ENCODE measurements around the gene ASZ1.
A peak's percentile ranks its signal among the peaks of the same experiment; 100 is the strongest.

ASZ1 gene

DNA sequence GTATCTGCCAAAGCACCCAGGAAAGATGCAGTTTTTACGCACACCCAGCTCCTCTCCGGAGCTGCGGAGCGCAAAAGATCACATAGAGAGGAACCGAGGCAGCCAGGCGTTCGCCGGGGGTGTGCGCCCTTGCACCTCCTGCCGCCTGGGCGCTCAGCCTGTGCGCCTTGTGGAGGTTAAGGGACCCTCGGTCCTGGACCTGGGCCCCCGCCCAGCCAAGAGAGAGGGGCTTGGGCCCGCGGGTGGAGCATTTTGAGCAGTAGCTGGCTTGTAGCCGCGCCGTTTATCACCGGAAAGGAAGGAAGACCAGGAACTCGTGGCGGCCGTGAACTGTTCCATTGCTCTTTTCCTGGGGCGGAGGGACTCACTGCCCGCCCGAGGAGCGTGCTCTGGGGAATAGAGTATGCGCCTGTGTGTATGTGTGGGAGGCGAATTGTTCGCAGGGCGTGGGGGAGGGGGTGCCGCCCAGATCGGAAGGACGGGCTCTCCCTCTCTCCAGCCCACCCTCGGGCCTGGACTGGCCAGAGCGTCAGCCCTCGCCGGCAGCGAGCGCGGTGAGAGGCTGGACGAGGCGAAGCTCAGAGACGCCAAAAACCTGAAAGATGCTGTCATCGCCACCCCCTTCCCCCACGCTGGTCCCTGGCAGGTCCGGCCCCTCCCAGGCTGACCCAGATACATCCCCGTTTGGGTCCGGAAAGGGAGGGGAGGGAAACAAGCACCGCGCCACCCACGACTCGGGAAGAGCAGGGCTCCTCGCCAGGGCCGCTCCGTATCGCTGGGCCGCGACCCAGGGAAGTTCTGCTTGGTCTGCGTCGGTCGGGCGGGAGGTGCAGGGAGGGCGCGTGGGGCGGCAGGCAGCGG, 103.2 kb downstream of the ASZ1 start:
- peak; percentile 69 for ATAC-seq
- TF ChIP-seq, protein P1, sequence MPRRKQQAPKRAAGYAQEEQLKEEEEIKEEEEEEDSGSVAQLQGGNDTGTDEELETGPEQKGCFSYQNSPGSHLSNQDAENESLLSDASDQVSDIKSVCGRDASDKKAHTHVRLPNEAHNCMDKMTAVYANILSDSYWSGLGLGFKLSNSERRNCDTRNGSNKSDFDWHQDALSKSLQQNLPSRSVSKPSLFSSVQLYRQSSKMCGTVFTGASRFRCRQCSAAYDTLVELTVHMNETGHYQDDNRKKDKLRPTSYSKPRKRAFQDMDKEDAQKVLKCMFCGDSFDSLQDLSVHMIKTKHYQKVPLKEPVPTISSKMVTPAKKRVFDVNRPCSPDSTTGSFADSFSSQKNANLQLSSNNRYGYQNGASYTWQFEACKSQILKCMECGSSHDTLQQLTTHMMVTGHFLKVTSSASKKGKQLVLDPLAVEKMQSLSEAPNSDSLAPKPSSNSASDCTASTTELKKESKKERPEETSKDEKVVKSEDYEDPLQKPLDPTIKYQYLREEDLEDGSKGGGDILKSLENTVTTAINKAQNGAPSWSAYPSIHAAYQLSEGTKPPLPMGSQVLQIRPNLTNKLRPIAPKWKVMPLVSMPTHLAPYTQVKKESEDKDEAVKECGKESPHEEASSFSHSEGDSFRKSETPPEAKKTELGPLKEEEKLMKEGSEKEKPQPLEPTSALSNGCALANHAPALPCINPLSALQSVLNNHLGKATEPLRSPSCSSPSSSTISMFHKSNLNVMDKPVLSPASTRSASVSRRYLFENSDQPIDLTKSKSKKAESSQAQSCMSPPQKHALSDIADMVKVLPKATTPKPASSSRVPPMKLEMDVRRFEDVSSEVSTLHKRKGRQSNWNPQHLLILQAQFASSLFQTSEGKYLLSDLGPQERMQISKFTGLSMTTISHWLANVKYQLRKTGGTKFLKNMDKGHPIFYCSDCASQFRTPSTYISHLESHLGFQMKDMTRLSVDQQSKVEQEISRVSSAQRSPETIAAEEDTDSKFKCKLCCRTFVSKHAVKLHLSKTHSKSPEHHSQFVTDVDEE (CRISPR knock-in tag; IDR thresholded peaks at IDR 0.05), result no peak
- TF ChIP-seq TOX (CRISPR knock-in tag; IDR thresholded peaks at IDR 0.05; ENCODE audit: borderline replicate concordance), result no peak
- no peak for TF ChIP-seq ZC3H10 (CRISPR knock-in tag; IDR thresholded peaks at IDR 0.05)
- TF ChIP-seq, protein P2, sequence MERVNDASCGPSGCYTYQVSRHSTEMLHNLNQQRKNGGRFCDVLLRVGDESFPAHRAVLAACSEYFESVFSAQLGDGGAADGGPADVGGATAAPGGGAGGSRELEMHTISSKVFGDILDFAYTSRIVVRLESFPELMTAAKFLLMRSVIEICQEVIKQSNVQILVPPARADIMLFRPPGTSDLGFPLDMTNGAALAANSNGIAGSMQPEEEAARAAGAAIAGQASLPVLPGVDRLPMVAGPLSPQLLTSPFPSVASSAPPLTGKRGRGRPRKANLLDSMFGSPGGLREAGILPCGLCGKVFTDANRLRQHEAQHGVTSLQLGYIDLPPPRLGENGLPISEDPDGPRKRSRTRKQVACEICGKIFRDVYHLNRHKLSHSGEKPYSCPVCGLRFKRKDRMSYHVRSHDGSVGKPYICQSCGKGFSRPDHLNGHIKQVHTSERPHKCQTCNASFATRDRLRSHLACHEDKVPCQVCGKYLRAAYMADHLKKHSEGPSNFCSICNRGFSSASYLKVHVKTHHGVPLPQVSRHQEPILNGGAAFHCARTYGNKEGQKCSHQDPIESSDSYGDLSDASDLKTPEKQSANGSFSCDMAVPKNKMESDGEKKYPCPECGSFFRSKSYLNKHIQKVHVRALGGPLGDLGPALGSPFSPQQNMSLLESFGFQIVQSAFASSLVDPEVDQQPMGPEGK (CRISPR knock-in tag; IDR thresholded peaks at IDR 0.05; ENCODE audit: borderline replicate concordance), result no peak
- TF ChIP-seq PPARA (CRISPR knock-in tag; IDR thresholded peaks at IDR 0.05; ENCODE audit: borderline replicate concordance), result no peak
- no peak for TF ChIP-seq ISL1 (CRISPR knock-in tag; IDR thresholded peaks at IDR 0.05)
- no peak for TF ChIP-seq OSR1 (CRISPR knock-in tag; IDR thresholded peaks at IDR 0.05)

DNA sequence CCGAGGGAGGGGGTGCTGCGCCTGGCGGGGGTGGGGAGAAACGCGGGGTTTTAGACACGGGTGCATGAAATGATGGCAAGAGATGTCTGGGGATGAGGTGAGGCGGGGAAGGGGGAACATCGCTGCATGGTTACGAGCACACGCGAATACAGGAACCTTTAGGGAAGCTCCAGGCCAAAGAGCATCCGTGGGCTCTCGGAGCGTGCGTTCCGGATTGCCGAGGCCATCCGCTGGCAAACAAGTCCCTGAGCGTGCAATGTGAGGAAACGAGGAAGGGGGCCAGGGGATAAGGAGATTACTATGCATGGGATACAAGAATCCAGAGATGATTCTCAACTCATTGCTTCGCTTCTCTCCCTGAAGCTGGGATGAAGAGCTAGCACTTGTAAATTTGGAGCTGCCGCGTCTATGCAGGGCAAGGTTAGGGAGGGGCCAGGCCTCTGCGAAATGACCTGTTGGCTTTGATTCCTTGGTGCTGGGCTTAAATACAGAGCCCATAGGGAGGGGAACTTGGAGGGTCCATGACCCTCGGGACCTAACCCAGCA, 103.9 kb downstream of the ASZ1 start:
- ATAC-seq, result peak; percentile 21

DNA sequence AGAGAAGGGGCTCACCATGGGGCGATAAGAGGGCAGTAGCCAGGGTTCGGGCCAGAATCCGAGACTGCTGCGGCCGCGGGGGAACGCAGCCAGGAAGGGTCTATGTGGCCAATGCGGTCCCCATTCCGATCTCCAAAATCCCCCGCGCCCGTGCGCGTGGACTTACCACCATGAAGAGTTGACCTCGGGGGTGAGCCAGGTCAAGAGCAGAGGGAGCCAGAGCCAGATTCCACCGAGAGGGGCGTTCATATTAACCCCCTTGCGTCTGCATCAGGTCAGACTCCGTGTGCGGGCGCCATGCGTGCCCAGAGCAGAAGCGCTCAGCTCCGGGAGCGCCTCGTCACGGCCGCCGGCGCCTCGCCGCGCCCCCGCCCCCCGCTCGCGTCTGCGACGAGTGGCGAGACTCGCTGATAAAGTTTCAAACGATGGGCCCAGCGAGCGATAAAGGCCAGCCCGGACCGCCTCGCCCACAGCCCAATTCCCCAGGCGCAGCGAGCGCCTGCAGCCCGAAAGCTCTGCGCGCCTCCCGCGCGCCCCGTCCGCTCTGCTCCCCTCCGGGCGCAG, 104.5 kb downstream of the ASZ1 start, which contains the start of gene WNT2:
WNT2 (minus strand) TSS at position 318 of the 564 bp plus-strand sequence; CDS start at position 249, 69 bp downstream.
- ATAC-seq, result peak; percentile 35
- TF ChIP-seq ZNF565 (CRISPR knock-in tag; conservative IDR thresholded peaks at IDR 0.05; ENCODE audit: low read depth) (no peak), ZNF8 (CRISPR knock-in tag; IDR thresholded peaks at IDR 0.05) (no peak), OSR1 (CRISPR knock-in tag; IDR thresholded peaks at IDR 0.05) (no peak), ARNTL (CRISPR knock-in tag; IDR thresholded peaks at IDR 0.05; ENCODE audit: borderline replicate concordance, low read depth) (no peak), SNAI2 (CRISPR knock-in tag; IDR thresholded peaks at IDR 0.05) (no peak), ZNF70 (CRISPR knock-in tag; IDR thresholded peaks at IDR 0.05) (no peak), TCF4 (CRISPR knock-in tag; IDR thresholded peaks at IDR 0.05; ENCODE audit: borderline replicate concordance) (no peak), GLIS3 (CRISPR knock-in tag; IDR thresholded peaks at IDR 0.05) (no peak), ZFP30 (CRISPR knock-in tag; IDR thresholded peaks at IDR 0.05) (no peak), ZFP3 (CRISPR knock-in tag; IDR thresholded peaks at IDR 0.05) (no peak), ISL1 (CRISPR knock-in tag; IDR thresholded peaks at IDR 0.05) (no peak)
- TF ChIP-seq, protein P3, sequence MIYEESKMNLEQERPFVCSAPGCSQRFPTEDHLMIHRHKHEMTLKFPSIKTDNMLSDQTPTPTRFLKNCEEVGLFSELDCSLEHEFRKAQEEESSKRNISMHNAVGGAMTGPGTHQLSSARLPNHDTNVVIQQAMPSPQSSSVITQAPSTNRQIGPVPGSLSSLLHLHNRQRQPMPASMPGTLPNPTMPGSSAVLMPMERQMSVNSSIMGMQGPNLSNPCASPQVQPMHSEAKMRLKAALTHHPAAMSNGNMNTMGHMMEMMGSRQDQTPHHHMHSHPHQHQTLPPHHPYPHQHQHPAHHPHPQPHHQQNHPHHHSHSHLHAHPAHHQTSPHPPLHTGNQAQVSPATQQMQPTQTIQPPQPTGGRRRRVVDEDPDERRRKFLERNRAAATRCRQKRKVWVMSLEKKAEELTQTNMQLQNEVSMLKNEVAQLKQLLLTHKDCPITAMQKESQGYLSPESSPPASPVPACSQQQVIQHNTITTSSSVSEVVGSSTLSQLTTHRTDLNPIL (CRISPR knock-in tag; IDR thresholded peaks at IDR 0.05; ENCODE audit: low read depth), result no peak
- TF ChIP-seq, protein P1 (CRISPR knock-in tag; IDR thresholded peaks at IDR 0.05), result no peak

More for the DNA sequence above, 103.9 kb downstream of the ASZ1 start:
- TF ChIP-seq SNAI2 (CRISPR knock-in tag; IDR thresholded peaks at IDR 0.05), result no peak
- TF ChIP-seq ZFP30 (CRISPR knock-in tag; IDR thresholded peaks at IDR 0.05), result no peak
- no peak for TF ChIP-seq ZNF70 (CRISPR knock-in tag; IDR thresholded peaks at IDR 0.05)
- no peak for TF ChIP-seq ARNTL (CRISPR knock-in tag; IDR thresholded peaks at IDR 0.05; ENCODE audit: borderline replicate concordance, low read depth)
- TF ChIP-seq GLIS3 (CRISPR knock-in tag; IDR thresholded peaks at IDR 0.05), result no peak
- TF ChIP-seq, protein P1 (CRISPR knock-in tag; IDR thresholded peaks at IDR 0.05), result no peak
- no peak for TF ChIP-seq OSR1 (CRISPR knock-in tag; IDR thresholded peaks at IDR 0.05)
- TF ChIP-seq ZC3H10 (CRISPR knock-in tag; IDR thresholded peaks at IDR 0.05), result no peak
- no peak for TF ChIP-seq ISL1 (CRISPR knock-in tag; IDR thresholded peaks at IDR 0.05)
- TF ChIP-seq PPARA (CRISPR knock-in tag; IDR thresholded peaks at IDR 0.05; ENCODE audit: borderline replicate concordance), result no peak
- TF ChIP-seq, protein P3 (CRISPR knock-in tag; IDR thresholded peaks at IDR 0.05; ENCODE audit: low read depth), result no peak
- no peak for TF ChIP-seq ZFP3 (CRISPR knock-in tag; IDR thresholded peaks at IDR 0.05)

Measured in SK-N-SH treated with all-trans-retinoic acid at 6 μM for 48 hours (cell line).